ENCODE measurements around the gene MTURN. TPM values are rescaled to one million over a fixed set of nuclear protein-coding genes. Genes with fewer than 3 reads are reported as not detected.

MTURN gene
- total and polyA plus RNA-seq, 2 donors (not counting 3 experiments of a cell fraction or from before 2014, with no cell fraction given): 4.9 to 6.6 TPM

GRCh38 chr7:30139836-30140384 is 5.1 kb downstream of the MTURN start:
- Histone ChIP-seq H3K27ac (ENCODE audit: insufficient read depth, low read depth, low read length) (no peak overlapping the region), H3K4me1 (ENCODE audit: control insufficient read depth, extremely low read depth, insufficient read depth, low read length) (peaks cover 4% of the 10 kb centered on the region), H3K9me1 (replicated peaks; ENCODE audit: control insufficient read depth, extremely low read depth, insufficient read depth, low read length) (no peaks in the 10 kb centered on the region), H3K4me2 (ENCODE audit: insufficient read depth, low read length) (no peak overlapping the region), H4K20me1 (replicated peaks; ENCODE audit: control insufficient read depth, extremely low read depth, insufficient read depth, low read length) (no peaks in the 10 kb centered on the region), H3K27me3 (ENCODE audit: control insufficient read depth in 2 of 2, insufficient read depth in 2 of 2, low read length in 2 of 2) (no peaks in the 10 kb centered on the region), H3K4me3 (replicated peaks in 1 of 3; ENCODE audit: insufficient read depth in 1 of 3, low read depth in 1 of 3, low read length in 3 of 3) (no peak overlapping the region), H3K9me3 (replicated peaks; ENCODE audit: control insufficient read depth, insufficient read depth, low read length) (no peaks in the 10 kb centered on the region), H3K9ac (replicated peaks; ENCODE audit: extremely low read depth, insufficient read depth, low read length) (no peak overlapping the region), H2AFZ (ENCODE audit: low read depth, low read length) (no peak overlapping the region), H3K79me2 (ENCODE audit: control insufficient read depth, insufficient read depth, low read length) (no peaks in the 10 kb centered on the region), H3K36me3 (ENCODE audit: control insufficient read depth in 2 of 2, extremely low read depth in 1 of 2, insufficient read depth in 2 of 2, low read length in 2 of 2) (no peaks in the 10 kb centered on the region)
- TF ChIP-seq MYC (IDR thresholded peaks at IDR 0.05; ENCODE audit: low read depth, low read length) (no peak), EZH2 (IDR thresholded peaks at IDR 0.05; ENCODE audit: borderline replicate concordance, low read depth, low read length, severe bottlenecking) (no peak), FOS (IDR thresholded peaks at IDR 0.05; ENCODE audit: borderline replicate concordance, insufficient read depth, low read length) (no peak), JUN (IDR thresholded peaks at IDR 0.05; ENCODE audit: borderline replicate concordance, insufficient read depth, insufficient read length, low read depth) (no peak), GATA2 (IDR thresholded peaks at IDR 0.05; ENCODE audit: insufficient read depth, insufficient read length, low read depth, low read length) (no peak), POLR2A (IDR thresholded peaks at IDR 0.05; ENCODE audit: low read depth, low read length) (no peak), POLR2AphosphoS5 (IDR thresholded peaks at IDR 0.05; ENCODE audit: insufficient read depth, low read depth, low read length) (no peak), MAX (IDR thresholded peaks at IDR 0.05; ENCODE audit: insufficient read depth, insufficient read length) (no peak)
- TF ChIP-seq, protein P1, sequence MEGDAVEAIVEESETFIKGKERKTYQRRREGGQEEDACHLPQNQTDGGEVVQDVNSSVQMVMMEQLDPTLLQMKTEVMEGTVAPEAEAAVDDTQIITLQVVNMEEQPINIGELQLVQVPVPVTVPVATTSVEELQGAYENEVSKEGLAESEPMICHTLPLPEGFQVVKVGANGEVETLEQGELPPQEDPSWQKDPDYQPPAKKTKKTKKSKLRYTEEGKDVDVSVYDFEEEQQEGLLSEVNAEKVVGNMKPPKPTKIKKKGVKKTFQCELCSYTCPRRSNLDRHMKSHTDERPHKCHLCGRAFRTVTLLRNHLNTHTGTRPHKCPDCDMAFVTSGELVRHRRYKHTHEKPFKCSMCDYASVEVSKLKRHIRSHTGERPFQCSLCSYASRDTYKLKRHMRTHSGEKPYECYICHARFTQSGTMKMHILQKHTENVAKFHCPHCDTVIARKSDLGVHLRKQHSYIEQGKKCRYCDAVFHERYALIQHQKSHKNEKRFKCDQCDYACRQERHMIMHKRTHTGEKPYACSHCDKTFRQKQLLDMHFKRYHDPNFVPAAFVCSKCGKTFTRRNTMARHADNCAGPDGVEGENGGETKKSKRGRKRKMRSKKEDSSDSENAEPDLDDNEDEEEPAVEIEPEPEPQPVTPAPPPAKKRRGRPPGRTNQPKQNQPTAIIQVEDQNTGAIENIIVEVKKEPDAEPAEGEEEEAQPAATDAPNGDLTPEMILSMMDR (IDR thresholded peaks at IDR 0.05; ENCODE audit: extremely low read depth in 1 of 2, insufficient read depth in 1 of 2, low read depth in 1 of 2, low read length in 2 of 2): no peak
- intact Hi-C loops (cut with micrococcal nuclease): no loop called here
- ChIA-PET CTCF (no interaction called here), POLR2A (no interaction called here)
- DNase-seq (ENCODE audit: low read depth, low spot score) (no peak), FAIRE-seq (no peak)
- dilution Hi-C loops (cut with MboI; ENCODE audit: extremely low pct_ligation_motif_present, low sequenced_read_pairs): no loop called here
- no TSS peak for BruUV-seq (replicated peaks)

Measured in endothelial cell of umbilical vein (primary cell).